IMR-90 (cell line): ENCODE data around the gene CUX1. TPM values are rescaled to one million over a fixed set of nuclear protein-coding genes. Genes with fewer than 3 reads are reported as not detected.

Source experiments
- ATAC-seq: fragments of 200-7000 bp; cut with Tn5 transposase; 2 replicates; pipeline ENCODE4 v1.9.1; 2020; ENCODE audit warnings: low read depth, mild to moderate bottlenecking, moderate library complexity
- BruUV-seq: library from RNA; stranded (reverse); fragments of 400-500 nt; replicated peaks from 2 replicates; lab custom pipeline; 2021; lab: Mats Ljungman, UMichigan
- CTCF ChIA-PET: fragments of 300-600 bp; formaldehyde crosslinking; extraction: SDS; loops from one replicate; lab custom pipeline; 2021; ENCODE audit warnings: antibody characterized with exemption; lab: Yijun Ruan, JAX
- POLR2A ChIA-PET: fragments of 300-600 bp; sonication (Branson Sonifier 250); formaldehyde crosslinking; loops from one replicate; lab custom pipeline; 2022; ENCODE audit warnings: antibody characterized with exemption; ENCODE audit not compliant: unreplicated experiment; lab: Charles Lee
- DNase-seq: peaks from one replicate; pipeline ENCODE4 v3.0.0; 2013
- H2AFZ ChIP-seq: replicated peaks from 2 replicates; pipeline ENCODE3; 2013; ENCODE audit warnings: low read length, mild to moderate bottlenecking; ENCODE audit not compliant: poor library complexity
- H2AK5ac ChIP-seq: 2 replicates; pipeline ENCODE4 v1.6.1; 2013; ENCODE audit warnings: low read depth, low read length, inconsistent platforms
- H2AK9ac ChIP-seq: replicated peaks from 2 replicates; pipeline ENCODE3; 2013; ENCODE audit warnings: mild to moderate bottlenecking, low read depth, low read length, moderate library complexity; ENCODE audit not compliant: poor library complexity
- H2BK120ac ChIP-seq: 2 replicates; pipeline ENCODE4 v1.6.1; 2013; ENCODE audit warnings: low read depth, low read length, inconsistent platforms
- H2BK15ac ChIP-seq: 3 replicates; pipeline ENCODE4 v1.6.1; 2013; ENCODE audit warnings: low read depth, low read length, inconsistent platforms
- H2BK20ac ChIP-seq: 2 replicates; pipeline ENCODE4 v1.6.1; 2013; ENCODE audit warnings: low read depth, mild to moderate bottlenecking, inconsistent platforms, low read length, moderate library complexity
- H2BK5ac ChIP-seq: 2 replicates; pipeline ENCODE4 v1.6.1; 2013; ENCODE audit warnings: mild to moderate bottlenecking, low read depth, low read length, inconsistent platforms; ENCODE audit not compliant: poor library complexity, severe bottlenecking
- H3K14ac ChIP-seq: replicated peaks from 2 replicates; pipeline ENCODE4 v1.6.1; 2013; ENCODE audit warnings: low read depth, low read length, inconsistent platforms
- H3K18ac ChIP-seq: 2 replicates; pipeline ENCODE4 v1.6.1; 2013; ENCODE audit warnings: low read depth, low read length, control low read depth
- H3K23ac ChIP-seq: 2 replicates; pipeline ENCODE4 v1.6.1; 2013; ENCODE audit warnings: low read depth, low read length, inconsistent platforms
- H3K27ac ChIP-seq: 2 replicates; pipeline ENCODE4 v1.5.1; 2013; ENCODE audit warnings: mild to moderate bottlenecking, control low read depth, low read length; ENCODE audit not compliant: insufficient read depth
- H3K27me3 ChIP-seq: 2 replicates; pipeline ENCODE4 v1.6.1; 2013; ENCODE audit warnings: low read length; ENCODE audit not compliant: control insufficient read depth, insufficient read depth
- H3K36me3 ChIP-seq: 2 replicates; pipeline ENCODE4 v1.6.1; 2013; ENCODE audit warnings: low read length, mixed read lengths; ENCODE audit not compliant: control insufficient read depth, insufficient read depth
- H3K4ac ChIP-seq: 2 replicates; pipeline ENCODE4 v1.6.1; 2013; ENCODE audit warnings: low read depth, low read length, inconsistent platforms
- H3K4me1 ChIP-seq: 2 replicates; pipeline ENCODE4 v1.6.1; 2013; ENCODE audit warnings: low read length, mixed read lengths; ENCODE audit not compliant: control insufficient read depth, insufficient read depth
- H3K4me2 ChIP-seq: 2 replicates; pipeline ENCODE4 v1.6.1; 2013; ENCODE audit warnings: low read depth, mild to moderate bottlenecking, control low read depth, low read length, moderate library complexity
- H3K4me3 ChIP-seq: 2 replicates; pipeline ENCODE4 v1.5.1; 2013; ENCODE audit warnings: low read depth, mild to moderate bottlenecking, control low read depth, low read length, moderate library complexity; ENCODE audit not compliant: insufficient read depth
- H3K56ac ChIP-seq: 2 replicates; pipeline ENCODE4 v1.6.1; 2013; ENCODE audit warnings: low read length, inconsistent platforms; ENCODE audit not compliant: insufficient read depth; ENCODE audit errors: extremely low read depth
- H3K79me1 ChIP-seq, 2 experiments: 2 replicates each; pipeline ENCODE4 v1.6.1; 2013; ENCODE audit warnings: low read length in 2 of 2, inconsistent platforms in 1 of 2, low read depth in 1 of 2
- H3K9ac ChIP-seq: 2 replicates; pipeline ENCODE4 v1.6.1; 2013; ENCODE audit warnings: low read depth, low read length, control low read depth
- H3K9me1 ChIP-seq: 2 replicates; pipeline ENCODE4 v1.6.1; 2013; ENCODE audit warnings: low read length, inconsistent platforms; ENCODE audit not compliant: insufficient read depth
- H3K9me3 ChIP-seq: 2 replicates; pipeline ENCODE4 v1.6.1; 2013; ENCODE audit warnings: low read length; ENCODE audit not compliant: control insufficient read depth, insufficient read depth
- H4K20me1 ChIP-seq: 2 replicates; pipeline ENCODE4 v1.6.1; 2013; ENCODE audit warnings: low read length, inconsistent platforms; ENCODE audit not compliant: insufficient read depth
- H4K5ac ChIP-seq: 2 replicates; pipeline ENCODE4 v1.6.1; 2013; ENCODE audit warnings: mild to moderate bottlenecking, low read depth, low read length, control low read depth
- H4K8ac ChIP-seq, 2 experiments: 2 replicates each; pipeline ENCODE4 v1.6.1; 2013; ENCODE audit warnings: low read depth in 2 of 2, low read length in 2 of 2, control low read depth in 1 of 2, inconsistent platforms in 1 of 2
- H4K91ac ChIP-seq: 2 replicates; pipeline ENCODE4 v1.6.1; 2013; ENCODE audit warnings: low read depth, low read length, inconsistent platforms; ENCODE audit not compliant: insufficient read depth
- CHD1 ChIP-seq: IDR thresholded peaks from 2 replicates; pipeline ENCODE4 v1.6.1; 2012; ENCODE audit warnings: low read depth, low read length, improper control_type of control experiment
- ELK1 ChIP-seq: fragments of 150-350 bp; IDR thresholded peaks from 2 replicates; pipeline ENCODE4 v1.6.1; 2016; ENCODE audit warnings: low read depth, mild to moderate bottlenecking, low read length, moderate library complexity, borderline replicate concordance
- FOS ChIP-seq: fragments of 150-350 bp; IDR thresholded peaks from 2 replicates; pipeline ENCODE4 v1.6.1; 2016; ENCODE audit warnings: low read depth, low read length
- MAFK ChIP-seq: IDR thresholded peaks from 2 replicates; pipeline ENCODE4 v1.6.1; 2012; ENCODE audit warnings: low read depth, low read length, improper control_type of control experiment
- MAZ ChIP-seq: IDR thresholded peaks from 2 replicates; pipeline ENCODE4 v1.6.1; 2012; ENCODE audit warnings: low read depth, mild to moderate bottlenecking, low read length, improper control_type of control experiment, moderate library complexity, borderline replicate concordance
- MXI1 ChIP-seq: IDR thresholded peaks from 2 replicates; pipeline ENCODE4 v1.6.1; 2012; ENCODE audit warnings: low read depth, mild to moderate bottlenecking, low read length, moderate library complexity, borderline replicate concordance
- NFE2L2 ChIP-seq: fragments of 150-350 bp; IDR thresholded peaks from 2 replicates; pipeline ENCODE4 v1.6.1; 2016; ENCODE audit warnings: low read depth, mild to moderate bottlenecking, low read length
- RFX5 ChIP-seq: IDR thresholded peaks from 2 replicates; pipeline ENCODE4 v1.8.0; 2012; ENCODE audit warnings: low read depth, mild to moderate bottlenecking, low read length, moderate library complexity
- USF2 ChIP-seq: fragments of 150-350 bp; IDR thresholded peaks from 2 replicates; pipeline ENCODE4 v1.6.1; 2017; ENCODE audit warnings: mild to moderate bottlenecking, antibody characterized with exemption, low read length, low read depth
- WGBS, 2 experiments: methylation state at CpG; one replicate each; pipeline versions ENCODE4 v1.1.5 to v1.1.7; 2013; ENCODE audit warnings: missing lambda C conversion rate in 2 of 2; ENCODE audit not compliant: insufficient read length in 1 of 2; ENCODE audit errors: extremely low coverage in 2 of 2; 5-methylcytosine and 5-hydroxymethylcytosine counted together
- dilution Hi-C: fragments of 300-500 bp; cut with HindIII; formaldehyde crosslinking; loops from one replicate; pipeline ENCODE4 v1.14.3; 2018; ENCODE audit warnings: low sequenced_read_pairs; ENCODE audit not compliant: unreplicated experiment
- in situ Hi-C: fragments of 300-500 bp; cut with MboI; formaldehyde crosslinking; loops from 3 replicates; pipeline ENCODE4 v1.14.3; 2019; ENCODE audit warnings: low sequenced_read_pairs, inconsistent platforms, mixed read lengths
- intact Hi-C: fragments of 100-400 bp; cut with micrococcal nuclease; formaldehyde crosslinking; loops from 2 replicates; pipeline ENCODE4 v1.10.0; 2022
- polyA plus RNA-seq, 3 experiments: library from polyadenylated mRNA; depleted of rRNA; stranded (reverse); fragments of >200 nt; gene quantifications; 2 replicates each; pipeline ENCODE4 v1.2.3, GENCODE V29; 2012; ENCODE audit warnings: low replicate concordance in 1 of 3
- total RNA-seq: library from RNA; depleted of rRNA; stranded (reverse); fragments of >200 nt; gene quantifications from 2 replicates; pipeline ENCODE4 v1.2.3, GENCODE V29; 2012

The CUX1 gene
- total and polyA plus RNA-seq, 2 of the 4 experiments (the other 2 are of a cell fraction), result 19.7 to 46.4 TPM

GRCh38 chr7:102107474-102108104 lies 290.2 kb downstream of the CUX1 start:
- no peak overlapping the region for H2AK9ac ChIP-seq
- no peaks in the 10 kb centered on the region for H3K9me3 ChIP-seq
- WGBS, 2 experiments, result 100% methylated on average over 1 of the region's 19 CpGs; no CpG with 5 or more reads in 1 of the 2 experiments
- H3K27me3 ChIP-seq, result no peaks in the 10 kb centered on the region
- intact Hi-C loops (no loop called here), in situ Hi-C loops (no loop called here), dilution Hi-C loops (no loop called here)
- no peak overlapping the region for H3K18ac ChIP-seq
- ATAC-seq, result no peak
- H3K36me3 ChIP-seq, result peaks cover 29% of the 10 kb centered on the region
- H3K9ac ChIP-seq, result no peak overlapping the region
- no peak overlapping the region for H3K27ac ChIP-seq
- ChIA-PET POLR2A (no interaction called here), CTCF (no interaction called here)
- H2BK120ac ChIP-seq, result no peak overlapping the region
- no peaks in the 10 kb centered on the region for H3K4me1 ChIP-seq
- DNase-seq, result no peak
- H3K4me3 ChIP-seq, result no peak overlapping the region
- H4K5ac ChIP-seq, result no peak overlapping the region
- no peak overlapping the region for H3K4me2 ChIP-seq
- 0 out of 2 replicates have a peak, but pooled peaks cover 4% of the 10 kb centered on the region for H3K9me1 ChIP-seq
- H2BK15ac ChIP-seq, result no peak overlapping the region
- no peak overlapping the region for H2AK5ac ChIP-seq
- no peak overlapping the region for H4K8ac ChIP-seq
- no peak overlapping the region for H2AFZ ChIP-seq
- no peak overlapping the region for H3K4ac ChIP-seq
- H4K91ac ChIP-seq, result no peak overlapping the region
- H3K79me1 ChIP-seq, result peaks cover 0 to 5% of the 10 kb centered on the region in 2 experiments; a peak in 2 of 4 replicates
- no peak overlapping the region for H3K23ac ChIP-seq
- no peak overlapping the region for H2BK20ac ChIP-seq
- H3K14ac ChIP-seq, result no peak overlapping the region
- BruUV-seq, result no TSS peak
- no peak overlapping the region for H2BK5ac ChIP-seq
- H3K56ac ChIP-seq, result no peak overlapping the region
- no peaks in the 10 kb centered on the region for H4K20me1 ChIP-seq
- no peak for TF ChIP-seq MXI1
- no peak for TF ChIP-seq NFE2L2
- no peak for TF ChIP-seq MAFK
- no peak for TF ChIP-seq ELK1
- no peak for TF ChIP-seq MAZ
- no peak for TF ChIP-seq RFX5
- TF ChIP-seq USF2, result no peak
- TF ChIP-seq CHD1, result no peak
- no peak for TF ChIP-seq FOS
